ENCODE measurements around the gene FUZ.

FUZ gene

DNA sequence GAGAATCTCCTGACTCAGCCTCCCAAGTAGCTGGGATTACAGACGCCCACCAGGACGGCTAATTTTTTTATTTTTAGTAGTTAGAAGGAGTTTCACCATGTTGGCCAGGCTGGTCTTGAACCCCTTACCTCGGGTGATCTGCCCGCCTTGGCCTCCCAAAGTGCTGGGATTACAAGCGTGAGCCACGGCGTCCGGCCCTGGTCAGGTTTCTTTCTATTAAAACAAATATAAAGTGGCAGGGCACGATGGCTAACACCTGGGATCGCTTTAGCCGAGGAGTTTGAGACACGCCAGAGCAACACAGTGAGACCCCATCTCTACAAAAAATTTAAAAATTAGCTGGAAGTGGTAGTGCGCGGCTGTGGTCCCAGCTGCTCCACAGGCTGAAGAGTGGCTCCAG, 3.5 kb upstream of the FUZ start:
- Histone ChIP-seq H2BK5ac (ENCODE audit: low read length) (peak overlapping the region; percentile 39), H2AFZ (ENCODE audit: low read length) (no peak overlapping the region), H4K8ac (ENCODE audit: low read depth, low read length) (no peak overlapping the region), H3K4me3 (ENCODE audit: low read length in 2 of 2) (no peak overlapping the region), H2BK120ac (ENCODE audit: low read depth, low read length) (peak overlapping the region; percentile 81), H3K9ac (ENCODE audit: low read depth, low read length, poor library complexity) (no peak overlapping the region), H2BK15ac (ENCODE audit: low read length) (peak overlapping the region; percentile 43), H3K23ac (ENCODE audit: low read depth, low read length, poor library complexity) (no peak overlapping the region), H3K4me1 (ENCODE audit: control insufficient read depth in 2 of 2, insufficient read depth in 1 of 2, low read depth in 1 of 2, low read length in 2 of 2) (peaks cover 11 to 15% of the 10 kb centered on the region in 2 donors), H3K14ac (ENCODE audit: low read length) (no peak overlapping the region), H3K27me3 (ENCODE audit: control insufficient read depth in 3 of 3, insufficient read depth in 3 of 3, low read depth in 1 of 3, low read length in 3 of 3) (no peaks in the 10 kb centered on the region), H3K4ac (ENCODE audit: low read length) (no peak overlapping the region), H3K9me3 (replicated peaks in 1 of 2; ENCODE audit: control insufficient read depth in 2 of 2, insufficient read depth in 1 of 2, low read depth in 1 of 2, low read length in 2 of 2) (peaks cover 0 to 2% of the 10 kb centered on the region in 2 donors), H3K18ac (ENCODE audit: low read length) (no peak overlapping the region), H3K27ac (replicated peaks; ENCODE audit: low read length) (peak overlapping the region; percentile 69), H3K4me2 (ENCODE audit: insufficient read depth, low read length, poor library complexity, severe bottlenecking) (no peak overlapping the region), H3K36me3 (replicated peaks in 1 of 2; ENCODE audit: control insufficient read depth in 2 of 2, insufficient read depth in 2 of 2, low read length in 2 of 2) (peaks cover 9 to 17% of the 10 kb centered on the region in 2 donors), H2AK5ac (ENCODE audit: low read depth, low read length) (peak overlapping the region; percentile 79), H2BK12ac (ENCODE audit: low read length) (no peak overlapping the region), H3K79me1 (ENCODE audit: low read depth, low read length) (peaks cover 8% of the 10 kb centered on the region), H4K91ac (ENCODE audit: low read depth, low read length, poor library complexity) (no peak overlapping the region)
- no CpG with 5 or more reads among the region's 14 CpGs for WGBS, 2 donors (ENCODE audit: extremely low coverage in 2 of 2, insufficient read length in 2 of 2, insufficient replicate concordance in 1 of 2)
- DNase-seq (ENCODE audit: low spot score), result no peak

DNA sequence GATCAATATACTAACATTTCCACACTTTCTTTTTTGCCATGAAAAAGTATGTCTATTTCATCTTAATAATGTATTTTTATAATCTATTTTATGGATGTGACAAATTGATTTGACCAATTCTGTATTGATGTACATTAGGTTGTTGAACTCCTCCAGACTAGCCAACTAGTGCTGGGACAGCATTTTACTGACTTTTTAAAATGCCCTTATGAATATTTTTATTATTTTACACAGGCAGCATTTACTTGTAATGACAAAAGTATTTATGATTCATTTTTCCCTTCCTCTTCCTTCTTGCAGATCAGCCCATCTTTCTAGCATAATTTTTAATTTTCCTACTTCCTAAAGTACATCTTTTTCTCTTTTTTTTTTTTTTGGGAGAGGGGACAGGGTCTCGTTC, 918 bp upstream of the FUZ start:
- Histone ChIP-seq H2BK15ac (ENCODE audit: low read length) (no peak overlapping the region), H3K36me3 (replicated peaks in 1 of 2; ENCODE audit: control insufficient read depth in 2 of 2, insufficient read depth in 2 of 2, low read length in 2 of 2) (peaks cover 2 to 7% of the 10 kb centered on the region in 2 donors), H3K4me2 (ENCODE audit: insufficient read depth, low read length, poor library complexity, severe bottlenecking) (no peak overlapping the region), H3K4ac (ENCODE audit: low read length) (no peak overlapping the region), H3K9me3 (replicated peaks in 1 of 2; ENCODE audit: control insufficient read depth in 2 of 2, insufficient read depth in 1 of 2, low read depth in 1 of 2, low read length in 2 of 2) (peaks cover 0 to 2% of the 10 kb centered on the region in 2 donors), H2AFZ (ENCODE audit: low read length) (peak overlapping the region; percentile 67), H4K91ac (ENCODE audit: low read depth, low read length, poor library complexity) (no peak overlapping the region), H3K9ac (ENCODE audit: low read depth, low read length, poor library complexity) (no peak overlapping the region), H3K4me1 (ENCODE audit: control insufficient read depth in 2 of 2, insufficient read depth in 1 of 2, low read depth in 1 of 2, low read length in 2 of 2) (peaks cover 9 to 17% of the 10 kb centered on the region in 2 donors), H3K23ac (ENCODE audit: low read depth, low read length, poor library complexity) (no peak overlapping the region), H3K27ac (replicated peaks; ENCODE audit: low read length) (peak overlapping the region; percentile 40), H2BK12ac (ENCODE audit: low read length) (no peak overlapping the region), H3K14ac (ENCODE audit: low read length) (no peak overlapping the region), H2BK120ac (ENCODE audit: low read depth, low read length) (no peak overlapping the region), H2BK5ac (ENCODE audit: low read length) (no peak overlapping the region), H3K18ac (ENCODE audit: low read length) (no peak overlapping the region), H3K4me3 (ENCODE audit: low read length in 2 of 2) (no peak overlapping the region), H3K79me1 (ENCODE audit: low read depth, low read length) (peaks cover 7% of the 10 kb centered on the region), H4K8ac (ENCODE audit: low read depth, low read length) (no peak overlapping the region), H2AK5ac (ENCODE audit: low read depth, low read length) (no peak overlapping the region), H3K27me3 (ENCODE audit: control insufficient read depth in 3 of 3, insufficient read depth in 3 of 3, low read depth in 1 of 3, low read length in 3 of 3) (no peaks in the 10 kb centered on the region)
- DNase-seq (ENCODE audit: low spot score), result no peak
- WGBS, 2 donors (ENCODE audit: extremely low coverage in 2 of 2, insufficient read length in 2 of 2, insufficient replicate concordance in 1 of 2), result no CpG with 5 or more reads among the region's 1 CpG

GRCh38 chr19:49812452-49812996, 568 bp downstream of the FUZ start:
- WGBS, 2 donors (ENCODE audit: extremely low coverage in 2 of 2, insufficient read length in 2 of 2, insufficient replicate concordance in 1 of 2), result no CpG with 5 or more reads among the region's 11 CpGs
- peak overlapping the region; percentile 79 for H3K27ac ChIP-seq (replicated peaks; ENCODE audit: low read length)

DNA sequence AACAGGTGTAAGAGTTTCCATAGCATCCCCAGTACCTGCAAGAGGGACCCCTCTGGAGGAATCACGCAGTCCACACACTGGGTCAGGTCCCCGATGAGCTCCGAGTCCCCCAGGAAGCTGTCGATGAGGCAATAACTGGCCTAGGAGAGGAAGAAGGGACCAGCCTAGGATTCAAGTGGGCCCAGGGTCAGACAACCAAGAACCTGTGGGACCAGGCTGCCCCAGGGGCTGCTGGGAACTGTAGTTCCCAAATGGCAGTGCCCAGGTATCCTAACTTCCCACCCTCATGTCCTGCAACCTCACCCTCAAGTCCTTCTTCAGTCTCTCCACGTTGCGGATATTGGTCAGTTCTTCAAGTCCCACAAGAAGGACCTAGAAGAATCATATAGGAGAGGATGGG, 1.8 kb downstream of the FUZ start:
- no peak for DNase-seq (ENCODE audit: low spot score)
- Histone ChIP-seq H3K23ac (ENCODE audit: low read depth, low read length, poor library complexity) (no peak overlapping the region), H3K4me1 (ENCODE audit: control insufficient read depth in 2 of 2, insufficient read depth in 1 of 2, low read depth in 1 of 2, low read length in 2 of 2) (peaks cover 6 to 19% of the 10 kb centered on the region in 2 donors), H3K79me1 (ENCODE audit: low read depth, low read length) (peaks cover 3% of the 10 kb centered on the region), H3K9me3 (replicated peaks in 1 of 2; ENCODE audit: control insufficient read depth in 2 of 2, insufficient read depth in 1 of 2, low read depth in 1 of 2, low read length in 2 of 2) (peaks cover 0 to 2% of the 10 kb centered on the region in 2 donors), H3K4me3 (ENCODE audit: low read length in 2 of 2) (no peak overlapping the region), H3K4ac (ENCODE audit: low read length) (no peak overlapping the region), H3K14ac (ENCODE audit: low read length) (no peak overlapping the region), H3K9ac (ENCODE audit: low read depth, low read length, poor library complexity) (no peak overlapping the region), H2BK120ac (ENCODE audit: low read depth, low read length) (no peak overlapping the region), H3K18ac (ENCODE audit: low read length) (no peak overlapping the region), H2AK5ac (ENCODE audit: low read depth, low read length) (no peak overlapping the region), H2BK5ac (ENCODE audit: low read length) (no peak overlapping the region), H2BK15ac (ENCODE audit: low read length) (no peak overlapping the region), H3K27ac (replicated peaks; ENCODE audit: low read length) (no peak overlapping the region), H2BK12ac (ENCODE audit: low read length) (no peak overlapping the region), H2AFZ (ENCODE audit: low read length) (no peak overlapping the region), H3K27me3 (ENCODE audit: control insufficient read depth in 3 of 3, insufficient read depth in 3 of 3, low read depth in 1 of 3, low read length in 3 of 3) (no peaks in the 10 kb centered on the region), H4K8ac (ENCODE audit: low read depth, low read length) (no peak overlapping the region), H4K91ac (ENCODE audit: low read depth, low read length, poor library complexity) (no peak overlapping the region), H3K36me3 (replicated peaks in 1 of 2; ENCODE audit: control insufficient read depth in 2 of 2, insufficient read depth in 2 of 2, low read length in 2 of 2) (peaks cover 9 to 25% of the 10 kb centered on the region in 2 donors), H3K4me2 (ENCODE audit: insufficient read depth, low read length, poor library complexity, severe bottlenecking) (no peak overlapping the region)
- no CpG with 5 or more reads among the region's 6 CpGs for WGBS, 2 donors (ENCODE audit: extremely low coverage in 2 of 2, insufficient read length in 2 of 2, insufficient replicate concordance in 1 of 2)

More at GRCh38 chr19:49812452-49812996, 568 bp downstream of the FUZ start:
- no peak overlapping the region for H2BK120ac ChIP-seq (ENCODE audit: low read depth, low read length)
- H2BK5ac ChIP-seq (ENCODE audit: low read length), result peak overlapping the region; percentile 97
- H3K18ac ChIP-seq (ENCODE audit: low read length), result peak overlapping the region; percentile 98
- peak overlapping the region; percentile 93 for H3K9ac ChIP-seq (ENCODE audit: low read depth, low read length, poor library complexity)
- H3K4me2 ChIP-seq (ENCODE audit: insufficient read depth, low read length, poor library complexity, severe bottlenecking), result peak overlapping the region; percentile 98
- no peak overlapping the region for H2BK12ac ChIP-seq (ENCODE audit: low read length)
- peaks cover 0 to 2% of the 10 kb centered on the region in 2 donors for H3K9me3 ChIP-seq (replicated peaks in 1 of 2; ENCODE audit: control insufficient read depth in 2 of 2, insufficient read depth in 1 of 2, low read depth in 1 of 2, low read length in 2 of 2)
- H4K8ac ChIP-seq (ENCODE audit: low read depth, low read length), result no peak overlapping the region
- H3K4ac ChIP-seq (ENCODE audit: low read length), result peak overlapping the region; percentile 78
- H3K23ac ChIP-seq (ENCODE audit: low read depth, low read length, poor library complexity), result peak overlapping the region; percentile 17
- H3K36me3 ChIP-seq (replicated peaks in 1 of 2; ENCODE audit: control insufficient read depth in 2 of 2, insufficient read depth in 2 of 2, low read length in 2 of 2), result peaks cover 2 to 18% of the 10 kb centered on the region in 2 donors
- H2AK5ac ChIP-seq (ENCODE audit: low read depth, low read length), result peak overlapping the region; percentile 95
- H3K27me3 ChIP-seq (ENCODE audit: control insufficient read depth in 3 of 3, insufficient read depth in 3 of 3, low read depth in 1 of 3, low read length in 3 of 3), result no peaks in the 10 kb centered on the region
- H2AFZ ChIP-seq (ENCODE audit: low read length), result peak overlapping the region; percentile 87
- peaks cover 8 to 19% of the 10 kb centered on the region in 2 donors for H3K4me1 ChIP-seq (ENCODE audit: control insufficient read depth in 2 of 2, insufficient read depth in 1 of 2, low read depth in 1 of 2, low read length in 2 of 2)
- peak overlapping the region; percentile 95 for H2BK15ac ChIP-seq (ENCODE audit: low read length)
- peak overlapping the region; percentile 89 for H4K91ac ChIP-seq (ENCODE audit: low read depth, low read length, poor library complexity)
- H3K14ac ChIP-seq (ENCODE audit: low read length), result peak overlapping the region; percentile 50
- no peak for DNase-seq (ENCODE audit: low spot score)
- peaks cover 3% of the 10 kb centered on the region for H3K79me1 ChIP-seq (ENCODE audit: low read depth, low read length)
- peak overlapping the region; percentile 64 to 97 for H3K4me3 ChIP-seq (ENCODE audit: low read length in 2 of 2)

All from neuronal stem cell (in vitro differentiated cells).